Choroid plexus epithelial cell (primary cell): ENCODE results near the gene FAM120A.

ENCODE experiments used
- DNase-seq: peaks from one replicate; pipeline ENCODE4 v3.0.0-alpha.2; 2010; ENCODE audit warnings: low read depth
- H3K4me3 ChIP-seq: 2 replicates; pipeline ENCODE4 v1.5.1; 2011; ENCODE audit warnings: low read depth, mild to moderate bottlenecking, control low read depth, low read length, moderate library complexity
- TF ChIP-seq, protein P1 (sequence below): conservative IDR thresholded peaks from 2 replicates; pipeline ENCODE4 v1.5.1; 2011; ENCODE audit warnings: low read depth, mild to moderate bottlenecking, control low read depth, inconsistent platforms, low read length, moderate library complexity

The FAM120A gene

DNA sequence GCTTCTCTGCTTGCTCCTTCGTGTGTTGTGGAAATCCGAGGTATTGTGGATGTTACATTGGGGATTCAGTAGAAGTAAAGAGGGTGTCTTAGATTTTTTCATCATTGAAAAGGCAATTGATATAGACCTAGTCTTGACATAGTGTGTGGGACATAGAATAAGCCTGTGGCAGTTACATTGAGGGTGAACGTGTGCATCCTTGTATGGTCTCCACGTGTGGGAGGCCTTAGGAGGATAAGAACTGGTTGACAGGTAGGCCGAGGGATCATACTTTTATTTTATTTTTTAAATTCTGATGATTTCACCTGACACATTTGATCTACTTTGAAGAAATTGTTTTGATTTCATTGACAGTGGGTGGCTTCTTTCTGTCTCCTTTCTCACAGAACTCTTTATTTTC, 18.9 kb downstream of the FAM120A start:
- no peak overlapping the region for H3K4me3 ChIP-seq
- TF ChIP-seq, protein P1, sequence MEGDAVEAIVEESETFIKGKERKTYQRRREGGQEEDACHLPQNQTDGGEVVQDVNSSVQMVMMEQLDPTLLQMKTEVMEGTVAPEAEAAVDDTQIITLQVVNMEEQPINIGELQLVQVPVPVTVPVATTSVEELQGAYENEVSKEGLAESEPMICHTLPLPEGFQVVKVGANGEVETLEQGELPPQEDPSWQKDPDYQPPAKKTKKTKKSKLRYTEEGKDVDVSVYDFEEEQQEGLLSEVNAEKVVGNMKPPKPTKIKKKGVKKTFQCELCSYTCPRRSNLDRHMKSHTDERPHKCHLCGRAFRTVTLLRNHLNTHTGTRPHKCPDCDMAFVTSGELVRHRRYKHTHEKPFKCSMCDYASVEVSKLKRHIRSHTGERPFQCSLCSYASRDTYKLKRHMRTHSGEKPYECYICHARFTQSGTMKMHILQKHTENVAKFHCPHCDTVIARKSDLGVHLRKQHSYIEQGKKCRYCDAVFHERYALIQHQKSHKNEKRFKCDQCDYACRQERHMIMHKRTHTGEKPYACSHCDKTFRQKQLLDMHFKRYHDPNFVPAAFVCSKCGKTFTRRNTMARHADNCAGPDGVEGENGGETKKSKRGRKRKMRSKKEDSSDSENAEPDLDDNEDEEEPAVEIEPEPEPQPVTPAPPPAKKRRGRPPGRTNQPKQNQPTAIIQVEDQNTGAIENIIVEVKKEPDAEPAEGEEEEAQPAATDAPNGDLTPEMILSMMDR = no peak
- DNase-seq = no peak

DNA sequence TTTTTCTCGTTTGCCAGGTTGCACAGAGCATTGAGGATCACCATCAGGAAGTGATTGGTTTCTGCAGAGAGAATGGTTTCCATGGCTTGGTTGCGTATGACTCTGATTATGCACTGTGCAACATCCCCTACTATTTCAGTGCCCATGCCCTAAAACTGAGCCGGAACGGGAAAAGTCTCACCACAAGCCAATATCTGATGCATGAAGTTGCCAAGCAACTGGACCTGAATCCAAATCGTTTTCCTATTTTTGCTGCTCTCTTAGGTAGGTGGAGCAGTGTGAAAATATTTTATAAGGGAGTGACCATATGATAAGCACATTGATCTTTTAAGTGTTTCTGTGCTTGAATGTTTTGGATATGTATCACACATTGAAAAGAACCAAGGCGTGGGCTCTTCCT, 19.6 kb downstream of the FAM120A start:
- TF ChIP-seq, protein P1 = no peak
- no peak overlapping the region for H3K4me3 ChIP-seq
- no peak for DNase-seq

GRCh38 chr9:93473411-93473810, 21.9 kb downstream of the FAM120A start:
- TF ChIP-seq, protein P1 = no peak
- H3K4me3 ChIP-seq = no peak overlapping the region
- DNase-seq = peak; percentile 56

- DNase-seq = no peak
- TF ChIP-seq, protein P1 = no peak
- no peak overlapping the region for H3K4me3 ChIP-seq
Measured at GRCh38 chr9:93475108-93475507, 23.6 kb downstream of the FAM120A start.

GRCh38 chr9:93475856-93476255, 24.4 kb downstream of the FAM120A start:
- no peak overlapping the region for H3K4me3 ChIP-seq
- peak; percentile 70 for DNase-seq
- TF ChIP-seq, protein P1 = no peak

DNA sequence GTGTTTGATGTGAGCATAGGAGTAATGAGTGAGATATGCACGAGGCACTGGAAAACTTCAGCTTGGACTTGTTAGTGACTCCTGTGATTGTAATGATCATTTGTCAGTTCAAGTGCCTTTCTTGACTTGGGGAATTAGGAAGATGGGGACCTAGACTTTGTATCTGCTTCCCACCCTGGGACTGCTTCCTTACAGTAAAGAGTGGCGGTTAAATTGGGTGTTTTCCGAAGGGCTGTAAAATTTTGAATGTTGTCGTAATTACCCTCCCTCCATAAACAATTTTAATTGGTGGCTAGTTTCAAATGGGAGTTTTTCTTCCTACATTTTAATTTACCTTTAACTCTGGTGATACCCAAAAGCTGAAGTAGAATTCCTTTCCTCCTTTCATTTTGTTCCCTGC, 25.4 kb downstream of the FAM120A start:
- no peak for DNase-seq
- H3K4me3 ChIP-seq = no peak overlapping the region
- TF ChIP-seq, protein P1 = no peak

DNA sequence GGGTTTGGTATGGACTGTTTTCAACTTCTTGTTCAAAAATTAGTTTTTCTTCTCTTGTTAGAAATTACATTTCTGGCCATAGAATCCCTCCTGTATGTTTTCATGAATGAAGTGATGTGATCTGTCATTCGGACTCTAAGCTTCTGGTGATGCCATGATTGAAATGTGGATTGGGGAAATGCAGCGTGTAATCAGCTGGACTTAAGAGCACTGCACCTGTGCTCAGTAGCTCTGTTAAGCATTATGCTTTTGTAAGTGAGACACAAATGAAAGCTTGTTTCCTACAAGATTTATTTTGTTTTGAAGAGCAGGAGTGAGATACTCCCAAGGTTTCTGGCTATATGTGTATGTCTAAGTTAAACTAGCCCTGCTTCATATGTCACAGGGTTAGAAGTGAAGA, 25.9 kb downstream of the FAM120A start:
- H3K4me3 ChIP-seq = no peak overlapping the region
- TF ChIP-seq, protein P1 = no peak
- DNase-seq = no peak
